ENCODE data around the gene CROT.
A peak's percentile ranks its signal among the peaks of the same experiment; 100 is the strongest.
"Not testable (repeated sequence)": the region's sequence is repeated elsewhere in the genome, so short reads cannot be mapped to it uniquely, and the experiment has no call there.

Gene CROT, protein sequence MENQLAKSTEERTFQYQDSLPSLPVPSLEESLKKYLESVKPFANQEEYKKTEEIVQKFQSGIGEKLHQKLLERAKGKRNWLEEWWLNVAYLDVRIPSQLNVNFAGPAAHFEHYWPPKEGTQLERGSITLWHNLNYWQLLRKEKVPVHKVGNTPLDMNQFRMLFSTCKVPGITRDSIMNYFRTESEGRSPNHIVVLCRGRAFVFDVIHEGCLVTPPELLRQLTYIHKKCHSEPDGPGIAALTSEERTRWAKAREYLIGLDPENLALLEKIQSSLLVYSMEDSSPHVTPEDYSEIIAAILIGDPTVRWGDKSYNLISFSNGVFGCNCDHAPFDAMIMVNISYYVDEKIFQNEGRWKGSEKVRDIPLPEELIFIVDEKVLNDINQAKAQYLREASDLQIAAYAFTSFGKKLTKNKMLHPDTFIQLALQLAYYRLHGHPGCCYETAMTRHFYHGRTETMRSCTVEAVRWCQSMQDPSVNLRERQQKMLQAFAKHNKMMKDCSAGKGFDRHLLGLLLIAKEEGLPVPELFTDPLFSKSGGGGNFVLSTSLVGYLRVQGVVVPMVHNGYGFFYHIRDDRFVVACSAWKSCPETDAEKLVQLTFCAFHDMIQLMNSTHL
- 25.5 to 30.8 reads per million in 2 donors for total RNA-seq

DNA sequence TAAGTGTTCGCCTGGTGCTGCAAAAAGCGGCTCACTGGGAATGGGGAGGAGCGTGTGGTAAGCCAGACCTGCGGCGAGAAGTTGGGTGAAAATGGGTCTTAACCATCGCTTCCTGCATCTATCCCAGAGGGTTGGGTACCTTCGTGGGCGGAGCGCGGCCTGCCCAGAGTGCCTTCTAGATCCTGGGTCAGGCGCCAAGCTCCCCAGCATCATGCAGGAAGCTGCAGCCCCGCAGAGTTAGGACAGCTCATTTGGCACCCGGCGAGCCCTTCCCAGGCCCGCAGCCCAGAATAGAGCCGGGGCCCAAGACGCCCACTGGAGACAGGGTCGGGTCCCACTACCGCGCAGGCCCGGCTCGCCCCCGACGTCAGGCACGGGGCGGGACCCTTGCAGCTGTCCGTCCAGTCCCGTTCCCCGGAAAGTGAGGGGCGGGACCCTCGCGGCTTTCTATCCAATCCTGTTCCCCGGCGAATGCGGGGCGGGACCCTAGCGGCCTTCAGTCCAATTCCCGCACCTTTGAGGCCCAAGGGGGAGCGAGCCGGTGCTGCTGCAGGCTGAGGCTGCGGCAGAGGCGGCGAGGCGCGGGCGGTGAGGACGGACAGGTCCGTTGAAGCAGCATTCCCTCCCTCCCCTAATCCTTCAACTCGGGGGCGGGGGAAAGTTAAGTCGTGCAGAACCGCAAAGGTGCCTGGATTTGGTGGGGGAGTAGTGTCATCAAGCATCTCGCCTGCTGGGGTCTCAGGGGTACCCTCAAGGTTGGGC is at the start of gene CROT:
Gene CROT (plus strand): TSS at position 499 of the 762 bp plus-strand sequence. CDS start 3,405 bp downstream, outside the sequence.
- peak; percentile 88 for DNase-seq

DNA sequence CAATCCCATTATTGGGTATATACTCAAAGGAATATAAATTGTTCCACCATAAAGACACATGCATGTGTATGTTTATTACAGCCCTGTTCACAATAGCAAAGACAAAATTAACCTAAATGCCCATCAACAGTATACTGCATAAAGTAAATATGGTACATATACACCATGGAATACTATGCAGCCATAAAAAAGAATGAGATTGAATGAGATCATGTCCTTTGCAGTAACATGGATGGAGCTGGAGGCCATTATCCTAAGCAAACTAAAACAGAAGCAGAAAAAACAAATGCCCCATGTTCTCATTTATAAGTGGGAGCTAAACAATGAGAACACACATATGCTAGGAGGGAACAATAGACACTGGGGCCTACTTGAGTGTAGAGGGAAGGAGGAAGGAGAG is 44.7 kb upstream of the CROT start:
- DNase-seq = no peak

DNA sequence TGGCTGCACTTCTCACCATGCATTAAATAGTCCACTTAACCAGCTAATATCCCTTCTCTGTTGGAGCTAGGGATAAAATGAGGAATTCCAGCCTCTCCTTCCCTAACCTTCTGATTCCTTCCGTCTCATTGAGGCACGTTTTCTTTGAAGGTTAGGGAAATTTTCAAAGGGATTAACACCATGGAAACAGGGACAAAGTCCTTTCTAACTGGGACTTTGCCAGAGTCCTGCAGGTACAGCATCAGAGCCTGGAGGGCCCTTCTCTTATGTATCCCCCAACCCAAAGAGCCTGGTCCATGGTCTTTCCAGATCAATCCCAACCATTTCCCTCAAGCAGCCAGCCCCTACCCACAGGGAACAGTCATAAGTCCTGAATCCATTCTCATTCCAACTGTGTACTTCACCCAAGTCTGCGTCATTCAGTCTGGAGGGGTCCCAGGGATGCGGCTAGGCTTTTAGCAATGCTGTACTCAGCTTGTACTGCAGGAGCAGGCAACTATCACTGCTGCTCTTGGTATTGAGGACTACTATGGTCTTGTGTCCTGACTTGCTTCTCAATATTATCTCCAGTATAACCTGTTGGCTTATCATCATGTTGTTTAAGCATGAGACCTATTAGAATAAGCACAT is 34.6 kb upstream of the CROT start:
- DNase-seq = no peak

DNA sequence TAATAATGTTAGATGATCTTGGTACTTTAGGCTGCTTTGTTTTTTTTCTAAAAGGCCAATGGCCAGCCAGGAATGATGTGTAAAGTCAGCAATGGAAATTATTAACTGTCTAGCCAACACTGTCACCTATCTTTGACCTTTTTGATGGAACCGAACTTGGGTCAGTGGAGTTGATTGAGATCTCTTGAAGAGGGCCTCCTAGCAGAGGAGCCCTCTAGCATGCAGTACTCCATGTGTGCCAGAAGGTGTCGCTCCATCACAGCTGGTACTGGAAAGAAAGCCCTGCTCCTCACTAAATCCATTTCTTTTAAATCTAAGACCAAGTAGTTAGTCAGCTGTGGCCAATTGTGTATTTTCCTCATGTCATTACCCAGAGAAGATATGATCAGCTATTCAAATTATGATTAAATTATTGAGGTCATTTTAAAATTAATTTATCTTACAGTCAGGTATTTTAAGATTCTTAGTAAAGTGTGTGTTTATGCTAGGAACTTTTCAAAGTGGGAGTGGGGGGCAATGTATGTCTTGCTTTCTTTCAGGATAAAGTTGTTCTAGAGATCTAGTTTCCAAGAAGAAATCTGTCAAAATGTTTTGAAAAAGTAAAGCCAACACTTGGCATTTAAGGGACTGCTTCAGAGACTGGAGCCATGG is 33.1 kb upstream of the CROT start:
- no peak for DNase-seq

DNA sequence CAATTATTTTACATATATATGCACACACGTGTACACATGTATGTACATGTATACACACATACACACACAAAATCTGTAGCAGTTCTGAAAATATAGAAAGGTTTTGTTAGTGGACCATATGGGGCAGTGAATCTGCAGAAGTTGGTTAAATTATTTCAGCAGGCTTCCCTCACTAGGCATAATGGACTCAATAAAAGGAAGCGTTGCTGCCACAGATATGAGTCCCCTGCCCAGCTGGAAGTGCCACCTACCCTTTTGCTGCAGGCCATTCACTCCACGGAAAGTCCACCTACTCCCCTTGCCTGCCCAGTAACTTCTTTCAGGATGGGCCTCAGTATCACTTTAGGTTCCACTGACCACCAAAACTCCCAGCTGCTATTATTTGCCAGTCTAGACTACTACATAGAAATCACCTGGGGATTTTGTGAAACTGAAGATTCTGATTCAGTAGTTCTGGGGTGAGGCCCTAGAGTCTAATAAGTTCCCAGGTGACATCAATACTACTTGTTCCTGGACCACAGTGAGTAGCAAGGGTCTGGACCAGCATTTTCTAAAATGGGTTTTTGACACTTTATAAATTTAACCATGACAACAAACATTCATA is 29.3 kb upstream of the CROT start:
- no peak for DNase-seq

DNA sequence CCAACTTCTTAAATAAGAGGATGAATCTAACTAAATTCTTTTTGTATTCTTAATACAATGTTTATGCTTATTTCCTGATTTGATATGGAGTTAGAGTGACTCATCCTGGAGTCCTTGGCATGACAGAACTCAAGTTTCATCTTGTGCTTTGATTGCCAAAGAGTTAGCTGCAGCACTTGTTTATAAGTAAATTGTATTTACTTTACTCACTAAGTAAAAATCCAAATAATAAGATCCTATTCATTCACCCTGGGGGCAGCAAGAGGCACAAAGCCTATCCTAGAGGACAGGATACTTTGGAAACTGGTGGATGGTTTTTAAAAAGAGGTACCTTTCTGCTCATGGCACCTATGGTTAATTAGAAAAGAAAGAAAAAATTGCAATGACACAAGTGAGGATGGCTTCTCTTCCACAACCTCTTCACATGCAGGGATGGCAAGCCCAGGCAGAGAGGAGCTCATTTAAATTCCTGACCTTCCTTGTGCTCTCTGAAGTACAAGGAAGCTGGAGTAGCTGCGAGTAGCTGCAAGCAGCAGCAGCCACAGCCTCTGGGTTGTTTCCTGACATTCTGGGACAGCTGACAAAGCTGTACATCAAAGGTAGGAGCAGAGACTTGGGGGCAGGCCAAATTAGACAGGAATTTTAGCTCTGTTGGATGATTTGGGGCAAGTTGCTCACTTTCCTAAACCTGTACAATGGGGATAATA is 28.5 kb upstream of the CROT start:
- DNase-seq = no peak

DNA sequence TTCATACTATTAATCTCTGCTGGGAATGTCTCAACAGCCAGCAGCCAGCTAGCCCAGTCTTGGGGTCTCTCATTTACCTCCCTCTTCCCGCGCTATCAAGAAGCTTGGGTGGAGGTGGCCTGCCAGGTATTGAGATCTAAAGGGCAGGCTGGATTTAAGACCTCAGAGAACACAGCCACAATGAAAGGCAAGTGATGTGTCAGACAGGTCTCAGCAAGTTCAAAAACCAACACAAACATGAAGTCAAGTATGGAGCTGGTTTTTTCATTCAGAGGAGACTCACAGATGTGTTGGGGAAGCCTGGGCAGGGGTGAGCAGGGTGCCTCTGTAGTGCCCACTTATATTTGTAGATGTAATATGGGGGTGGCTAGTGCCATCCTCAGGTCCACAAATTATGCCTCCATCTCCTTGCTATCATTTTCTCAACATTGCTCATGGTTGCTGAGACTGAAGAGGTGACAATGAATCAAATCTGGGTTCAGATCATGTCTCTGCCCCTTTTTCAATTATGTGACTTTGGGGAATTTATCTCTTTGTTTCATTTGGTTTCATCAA is 27.7 kb upstream of the CROT start:
- DNase-seq = no peak

DNA sequence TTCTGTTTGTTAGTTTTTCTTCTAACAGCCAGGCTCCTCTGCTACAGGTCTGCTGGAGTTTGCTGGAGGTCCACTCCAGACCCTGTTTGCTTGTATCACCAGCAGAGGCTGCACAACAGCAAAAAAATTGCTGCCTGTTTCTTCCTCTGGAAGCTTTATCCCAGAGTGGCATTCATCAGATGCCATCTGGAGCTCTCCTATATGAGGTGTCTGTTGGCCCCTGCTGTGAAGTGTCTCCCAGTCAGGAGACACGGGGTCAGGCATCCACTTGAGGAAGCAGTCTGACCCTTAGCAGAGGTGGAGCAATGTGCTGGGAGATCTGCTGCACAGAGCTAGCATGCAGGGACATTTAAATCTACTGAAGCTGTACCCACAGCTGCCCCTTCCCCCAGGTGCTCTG is 26.7 kb upstream of the CROT start:
- DNase-seq = no peak

DNA sequence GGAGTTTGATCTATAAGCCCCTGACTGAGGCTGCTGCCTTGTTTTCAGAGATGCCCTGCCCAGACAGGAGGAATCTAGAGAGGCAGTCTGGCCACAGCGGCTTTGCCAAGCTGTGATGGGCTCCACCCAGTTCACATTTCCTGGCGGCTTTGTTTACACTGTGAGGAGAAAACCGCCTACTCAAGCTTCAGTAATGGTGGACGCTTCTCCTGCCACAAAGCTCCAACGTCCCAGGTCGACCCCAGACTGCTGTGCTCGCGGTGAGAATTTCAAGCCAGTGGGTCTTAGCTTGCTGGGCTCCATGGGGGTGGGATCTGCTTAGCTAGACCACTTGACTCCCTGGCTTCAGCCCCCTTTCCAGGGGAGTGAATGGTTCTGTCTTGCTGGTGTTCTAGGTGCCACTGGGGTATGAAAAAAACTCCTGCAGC is 26.3 kb upstream of the CROT start:
- not testable (repeated sequence) for DNase-seq

DNA sequence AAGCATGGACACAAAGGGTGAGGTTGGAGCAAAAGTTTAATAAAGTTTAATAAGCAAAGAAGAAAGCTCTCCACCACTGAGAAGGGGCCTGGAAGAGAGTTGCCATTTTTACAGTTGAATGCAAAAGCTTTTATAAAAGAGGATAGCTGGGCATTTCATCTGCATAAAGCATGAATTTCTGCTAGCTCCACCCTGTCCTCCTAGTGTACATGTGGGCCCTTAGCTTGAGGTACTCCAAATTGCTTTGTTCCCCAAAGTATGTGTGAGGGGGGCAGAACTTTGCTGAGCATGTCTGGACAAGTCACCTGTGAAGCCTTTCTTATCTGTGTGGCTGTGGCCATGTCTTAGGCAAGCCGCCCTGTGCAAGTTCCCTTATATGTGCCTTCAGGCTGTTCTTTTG is 22.6 kb upstream of the CROT start:
- no peak for DNase-seq

DNA sequence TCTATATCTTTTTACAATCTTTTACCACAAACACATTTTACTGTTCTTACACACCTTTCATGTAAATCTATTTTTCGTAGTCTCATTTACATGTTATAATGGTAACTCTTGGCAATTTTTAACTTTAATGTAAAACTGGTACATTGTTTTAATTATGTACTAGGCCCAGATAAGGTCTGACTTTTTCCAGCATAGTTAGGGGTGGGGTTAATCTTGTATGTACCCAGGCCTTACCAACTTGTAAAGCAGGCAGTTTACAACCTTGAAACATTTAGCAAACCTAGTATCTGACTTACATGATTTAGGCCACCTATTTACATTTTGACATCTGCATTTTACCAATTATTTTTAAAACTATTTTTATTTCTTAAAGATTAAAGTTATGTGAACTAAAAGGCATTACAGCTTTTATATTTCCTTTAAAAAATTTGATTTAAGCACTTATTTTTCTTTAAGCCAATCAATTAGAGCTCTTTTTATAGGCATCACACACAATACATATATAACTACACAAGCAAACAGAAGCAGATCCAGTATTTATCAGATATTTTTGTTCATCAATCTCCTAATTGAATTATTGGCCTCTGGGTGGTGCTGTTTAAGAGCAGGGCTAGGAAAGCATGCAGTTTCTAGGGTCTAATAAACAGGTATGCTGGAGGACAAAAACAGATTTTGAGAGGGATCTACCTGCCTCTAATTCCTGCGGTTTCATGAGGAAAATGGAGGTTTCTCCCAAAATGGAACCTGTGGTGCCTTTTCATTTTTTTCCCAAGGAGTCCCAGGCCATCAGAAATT is 19.7 kb upstream of the CROT start:
- no peak for DNase-seq

DNA sequence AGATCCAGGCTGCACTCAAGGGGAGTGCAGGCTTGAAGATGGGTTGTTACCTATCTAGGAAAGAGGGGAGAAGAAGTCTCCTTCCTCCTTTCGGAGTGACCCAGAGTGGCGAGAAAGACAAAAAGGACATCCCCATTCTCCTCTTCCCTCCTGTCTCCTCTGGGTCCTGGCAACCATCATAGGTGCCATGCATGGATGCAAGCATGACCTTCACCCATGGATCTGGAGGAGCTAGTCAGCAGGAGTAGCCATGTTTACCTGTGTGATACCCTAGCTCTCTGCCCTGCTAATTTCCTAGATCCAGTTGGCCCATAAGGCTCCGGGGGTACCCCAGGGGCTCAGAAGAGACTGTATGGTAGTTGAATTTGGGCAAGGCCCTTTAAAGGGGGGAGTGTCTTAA is 17.2 kb upstream of the CROT start:
- DNase-seq = no peak

DNA sequence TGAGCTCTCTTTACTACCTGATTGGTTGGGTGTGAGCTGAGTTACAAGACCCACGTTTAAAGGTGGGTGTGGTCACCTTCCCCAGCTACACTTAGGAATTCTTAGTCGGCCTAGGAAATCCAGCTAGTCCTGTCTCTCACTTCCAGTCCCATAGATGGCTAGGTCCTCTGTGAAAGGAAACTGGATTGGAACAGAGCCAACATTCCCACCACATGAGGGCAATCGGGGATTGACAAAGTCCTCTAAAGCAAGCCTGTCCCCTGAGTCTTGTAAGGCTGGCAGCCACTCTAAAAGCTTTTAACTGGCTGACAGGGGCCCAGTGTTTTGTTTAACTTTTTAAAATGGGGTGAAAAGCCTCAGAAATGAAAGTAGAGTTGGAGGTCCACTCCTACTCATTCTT is 15.1 kb upstream of the CROT start:
- DNase-seq = no peak

DNA sequence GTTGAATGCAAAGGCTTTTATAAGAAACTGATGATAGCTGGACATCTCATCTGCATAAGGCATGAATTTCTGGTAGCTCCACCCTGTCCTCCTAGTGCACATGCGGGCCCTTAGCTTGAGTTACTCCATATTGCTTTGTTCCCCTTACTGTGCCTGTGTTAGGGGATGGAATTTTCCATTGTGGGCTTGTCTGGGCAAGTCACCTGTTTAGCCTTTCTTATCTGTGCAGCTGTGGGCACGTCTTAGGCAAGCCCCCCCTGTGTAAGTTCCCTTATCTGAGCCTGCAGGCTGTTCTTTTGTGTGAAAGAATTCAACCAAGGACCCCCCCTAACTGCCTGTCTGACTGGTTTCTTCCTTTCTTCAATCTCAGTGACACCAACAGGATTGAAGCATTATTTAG is 14.5 kb upstream of the CROT start:
- no peak for DNase-seq

DNA sequence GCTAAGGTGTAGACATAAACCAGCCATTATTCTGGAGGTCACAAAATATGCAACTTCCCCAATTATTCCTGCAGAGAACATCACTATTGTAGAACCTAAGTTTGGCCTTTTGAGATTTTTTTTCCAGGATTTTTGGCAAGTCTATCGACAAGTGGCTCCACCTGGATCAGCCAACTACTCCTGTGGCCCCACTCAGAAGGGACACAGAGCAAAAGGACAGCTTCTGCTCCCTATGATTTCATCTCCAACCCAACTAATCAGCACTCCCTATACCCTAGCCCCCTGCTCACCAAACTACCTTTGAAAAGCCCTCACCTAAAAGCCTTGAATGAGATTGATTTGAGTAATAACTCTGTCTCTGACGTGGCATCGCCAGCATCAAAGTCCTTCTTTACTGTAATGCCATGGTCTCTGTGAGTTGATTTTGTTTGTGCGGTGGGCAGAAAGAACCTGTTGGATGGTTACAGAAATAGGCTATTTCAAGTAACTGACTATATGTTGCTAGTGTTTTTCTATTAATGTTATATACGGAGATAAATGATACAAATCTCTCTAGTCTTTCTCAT is 13.7 kb upstream of the CROT start:
- DNase-seq = no peak

DNA sequence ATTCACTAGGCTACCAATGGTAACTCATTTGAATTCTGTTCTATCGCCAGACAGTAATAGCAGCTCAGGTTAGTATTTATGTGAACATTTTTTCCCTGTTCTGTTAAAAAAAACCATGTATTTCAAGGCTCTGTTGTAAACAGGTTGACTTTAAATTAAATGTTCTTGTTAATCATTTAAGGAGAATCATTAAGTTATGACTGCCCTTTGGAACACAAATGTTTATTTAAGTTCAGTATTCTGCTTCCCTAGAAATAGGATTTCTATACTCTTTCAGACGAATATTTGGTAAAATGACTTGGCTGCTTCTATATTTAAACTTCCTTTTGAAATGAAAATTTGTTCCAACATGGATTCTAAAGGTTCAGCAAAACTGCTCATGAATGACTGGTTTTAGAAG is 13.1 kb upstream of the CROT start:
- no peak for DNase-seq

DNA sequence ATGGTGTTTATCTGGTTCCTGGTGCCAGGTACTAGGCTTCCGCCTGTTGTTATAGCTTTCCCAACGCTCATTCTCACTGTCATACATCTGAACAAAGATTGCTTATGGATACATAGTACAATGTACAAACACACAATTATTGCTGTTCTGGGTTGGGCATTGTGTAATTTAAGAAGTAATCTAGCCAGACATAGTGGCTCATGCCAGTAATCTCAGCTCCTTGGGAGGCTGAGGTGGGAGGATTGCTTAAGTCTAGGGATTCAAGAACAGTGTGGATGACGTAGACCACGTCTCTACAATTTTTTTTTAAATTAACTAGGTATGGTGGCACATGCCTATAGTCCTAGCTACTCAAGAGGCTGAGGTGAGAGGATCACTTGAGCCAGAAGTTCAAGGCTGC is 9.3 kb upstream of the CROT start:
- DNase-seq = no peak

DNA sequence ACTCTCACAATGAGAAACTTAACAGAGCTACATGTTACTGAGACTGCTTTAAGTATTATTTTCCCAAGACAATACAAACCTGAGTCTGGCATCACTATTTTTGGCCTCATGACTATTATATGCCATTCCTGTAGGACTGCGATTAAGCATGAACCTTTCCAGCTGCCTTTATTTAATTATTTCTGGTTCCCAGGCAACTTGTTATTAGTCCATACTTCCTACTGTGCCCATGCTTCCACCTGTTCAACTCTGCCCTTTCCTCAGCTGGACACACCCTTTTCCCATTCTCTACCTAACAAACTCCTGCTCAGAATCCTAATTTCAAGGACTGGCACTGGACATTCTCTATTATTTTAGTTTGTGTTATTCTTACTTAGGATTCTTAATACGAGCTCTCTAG is 8.1 kb upstream of the CROT start:
- DNase-seq = no peak

DNA sequence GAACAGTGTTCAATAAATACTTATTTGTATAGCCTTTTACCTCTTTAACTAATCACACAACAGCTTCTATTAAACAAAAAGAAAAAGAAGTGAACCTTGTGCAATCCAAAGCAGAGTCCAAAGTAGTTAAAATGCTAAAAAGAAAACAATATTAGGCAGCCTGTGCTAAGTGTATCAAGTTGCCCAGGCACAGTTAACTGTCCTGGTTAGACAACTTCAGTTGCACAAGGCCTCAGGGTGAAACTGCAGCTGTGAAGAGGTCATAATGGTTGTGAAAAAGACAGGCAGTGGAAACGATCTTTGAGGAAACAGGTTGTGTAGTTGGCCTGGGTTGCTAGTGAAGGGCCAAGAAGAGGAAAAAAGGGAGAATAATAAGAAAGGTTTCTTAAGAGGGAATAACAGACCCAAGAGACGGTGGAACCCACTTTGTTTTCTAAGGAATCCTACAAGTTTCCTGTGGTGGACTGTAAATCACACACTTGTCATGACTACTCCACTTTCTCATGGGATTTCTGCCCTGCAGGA is 6.0 kb upstream of the CROT start:
- no peak for DNase-seq

DNA sequence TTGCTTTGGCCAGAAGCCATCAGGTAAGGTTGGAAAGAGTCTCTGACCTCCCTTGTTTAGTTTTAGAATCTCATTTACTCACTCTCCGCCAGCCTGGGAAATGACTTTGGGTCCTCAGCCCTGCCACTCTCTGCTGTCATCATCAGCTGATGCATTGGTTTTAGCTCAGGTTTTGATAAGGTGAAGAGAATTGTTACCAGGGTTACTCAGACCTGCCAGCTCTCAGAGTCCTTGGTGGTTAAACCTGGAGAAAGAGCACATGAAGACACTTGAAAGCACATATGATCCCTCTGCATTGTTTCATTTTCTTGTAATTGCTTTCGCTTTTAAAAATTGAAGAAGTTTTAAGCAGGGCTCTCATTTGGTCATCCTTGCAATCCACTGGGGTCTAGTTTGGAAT is 4.0 kb upstream of the CROT start:
- DNase-seq = no peak
